Ectodermal cell (in vitro differentiated cells): ENCODE results near the gene NEMP1.

Experiments used
- H3K27ac ChIP-seq: 2 replicates; pipeline ENCODE4 v1.7.0; 2013; ENCODE audit warnings: mild to moderate bottlenecking, low read depth, low read length; ENCODE audit not compliant: insufficient read depth, poor library complexity, severe bottlenecking
- H3K27me3 ChIP-seq: 2 replicates; pipeline ENCODE4 v1.7.0; 2013; ENCODE audit warnings: mild to moderate bottlenecking, low read length; ENCODE audit not compliant: insufficient read depth, control insufficient read depth, poor library complexity, severe bottlenecking
- H3K36me3 ChIP-seq: one replicate; pipeline ENCODE4 v1.7.0; 2013; ENCODE audit warnings: low read length; ENCODE audit not compliant: control insufficient read depth, insufficient read depth
- H3K4me1 ChIP-seq: one replicate; pipeline ENCODE4 v1.7.0; 2013; ENCODE audit warnings: low read length; ENCODE audit not compliant: control insufficient read depth, insufficient read depth
- H3K4me3 ChIP-seq: 2 replicates; pipeline ENCODE4 v1.7.0; 2013; ENCODE audit warnings: low read depth, low read length, control low read depth; ENCODE audit not compliant: insufficient read depth
- H3K9me3 ChIP-seq: 2 replicates; pipeline ENCODE4 v1.7.0; 2013; ENCODE audit warnings: mild to moderate bottlenecking, low read length, moderate library complexity; ENCODE audit not compliant: control insufficient read depth
- WGBS, 2 experiments: methylation state at CpG; one replicate each; pipeline ENCODE4 v1.1.7; 2013; ENCODE audit warnings: missing lambda C conversion rate in 2 of 2; 5-methylcytosine and 5-hydroxymethylcytosine counted together

NEMP1 gene

GRCh38 chr12:57051011-57051410, 27.6 kb downstream of the NEMP1 start:
- H3K9me3 ChIP-seq, result no peaks in the 10 kb centered on the region
- no peaks in the 10 kb centered on the region for H3K36me3 ChIP-seq
- no peaks in the 10 kb centered on the region for H3K27me3 ChIP-seq
- H3K4me1 ChIP-seq, result no peaks in the 10 kb centered on the region
- 100% methylated on average over 1 of the region's 1 CpG for WGBS, 2 experiments
- H3K4me3 ChIP-seq, result no peak overlapping the region
- no peak overlapping the region for H3K27ac ChIP-seq

DNA sequence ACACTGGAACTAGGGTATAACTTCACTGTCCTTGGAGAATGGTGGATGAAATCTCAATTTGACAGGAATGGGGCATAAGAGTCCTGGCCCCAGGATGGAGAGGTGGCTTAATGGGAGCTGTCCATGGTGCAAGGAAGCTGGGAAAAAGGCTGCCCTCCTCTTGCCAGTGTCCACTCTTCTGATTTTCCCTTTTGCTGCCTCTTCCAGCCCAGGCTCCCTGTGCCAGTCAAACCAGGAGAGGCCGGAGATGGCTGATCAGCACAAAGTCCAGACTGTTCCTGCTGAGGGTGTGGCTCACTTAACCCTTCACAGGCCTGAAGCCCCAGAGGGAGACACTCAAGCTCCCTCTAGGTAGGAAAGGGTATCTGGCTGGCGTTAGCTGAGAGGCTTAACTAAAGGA, 28.7 kb downstream of the NEMP1 start, which contains the start of gene MYO1A:
Gene MYO1A (minus strand): TSS at position 240 of the 400 bp plus-strand sequence. CDS start 1,806 bp downstream, outside the sequence.
- WGBS, 2 experiments, result 62 to 70% methylated on average over 2 of the region's 2 CpGs
- Histone ChIP-seq H3K27me3 (no peaks in the 10 kb centered on the region), H3K9me3 (no peaks in the 10 kb centered on the region), H3K4me3 (no peak within 1 kb of the TSS), H3K27ac (no peak within 1 kb of the TSS), H3K36me3 (no peaks in the 10 kb centered on the region), H3K4me1 (no peaks in the 10 kb centered on the region)

DNA sequence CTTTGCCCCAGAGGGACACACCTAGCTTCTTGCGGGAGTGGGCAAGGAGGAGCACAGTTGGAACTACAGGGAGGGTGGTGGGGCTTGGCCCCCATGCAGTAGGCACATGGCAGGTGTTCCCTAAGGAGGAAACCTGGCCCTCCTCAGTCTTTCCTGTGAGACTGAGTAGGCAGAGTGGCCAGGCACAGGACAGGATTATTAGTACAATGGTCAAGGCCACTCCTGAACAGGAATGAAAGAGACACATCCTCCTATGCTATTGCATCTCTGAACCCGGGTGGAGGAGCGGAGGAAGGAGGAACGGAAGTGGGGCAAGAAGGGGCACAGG, 29.5 kb downstream of the NEMP1 start:
- Histone ChIP-seq H3K4me3 (no peak overlapping the region), H3K27ac (no peak overlapping the region), H3K36me3 (no peaks in the 10 kb centered on the region), H3K27me3 (no peaks in the 10 kb centered on the region), H3K4me1 (no peaks in the 10 kb centered on the region), H3K9me3 (no peaks in the 10 kb centered on the region)
- WGBS, 2 experiments, result 92 to 95% methylated on average over 4 of the region's 4 CpGs

DNA sequence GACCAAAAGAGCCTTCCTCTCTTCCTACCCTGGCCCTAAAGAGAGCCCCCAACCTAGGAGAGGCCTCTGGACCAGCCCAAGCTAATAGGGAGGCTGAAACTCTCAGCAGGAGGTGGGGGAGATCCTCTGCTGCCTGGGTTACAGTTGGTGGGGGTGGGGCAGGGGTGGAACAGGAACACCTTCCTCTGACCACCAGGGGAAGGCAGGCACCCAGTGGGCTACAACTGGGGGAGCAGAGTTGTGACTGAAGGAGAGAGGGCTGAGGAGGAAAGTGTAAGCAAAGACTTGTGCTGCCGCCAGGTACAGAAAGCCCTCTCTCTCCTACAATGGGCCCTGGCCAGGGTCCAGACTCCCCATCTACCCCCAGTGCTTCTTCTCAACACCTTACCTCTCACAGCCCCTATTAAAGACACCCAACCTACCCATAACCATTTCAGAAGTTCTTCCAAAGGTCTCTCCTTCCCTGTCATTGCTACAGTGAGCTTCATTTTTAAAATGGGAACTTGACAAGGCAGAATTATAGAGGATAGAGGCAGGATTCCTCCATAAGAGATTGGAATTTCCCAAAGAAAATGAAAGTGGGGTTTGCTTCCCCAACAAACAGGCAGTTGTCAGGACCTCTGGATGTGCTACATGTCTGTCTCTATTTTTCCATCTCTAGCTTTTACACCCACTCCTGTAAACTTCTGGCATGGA, 30.0 kb downstream of the NEMP1 start:
- no peaks in the 10 kb centered on the region for H3K36me3 ChIP-seq
- no peak overlapping the region for H3K27ac ChIP-seq
- H3K4me1 ChIP-seq, result no peaks in the 10 kb centered on the region
- no peaks in the 10 kb centered on the region for H3K27me3 ChIP-seq
- WGBS, 2 experiments, result 69 to 89% methylated on average over 1 of the region's 1 CpG
- no peak overlapping the region for H3K4me3 ChIP-seq
- H3K9me3 ChIP-seq, result no peaks in the 10 kb centered on the region

DNA sequence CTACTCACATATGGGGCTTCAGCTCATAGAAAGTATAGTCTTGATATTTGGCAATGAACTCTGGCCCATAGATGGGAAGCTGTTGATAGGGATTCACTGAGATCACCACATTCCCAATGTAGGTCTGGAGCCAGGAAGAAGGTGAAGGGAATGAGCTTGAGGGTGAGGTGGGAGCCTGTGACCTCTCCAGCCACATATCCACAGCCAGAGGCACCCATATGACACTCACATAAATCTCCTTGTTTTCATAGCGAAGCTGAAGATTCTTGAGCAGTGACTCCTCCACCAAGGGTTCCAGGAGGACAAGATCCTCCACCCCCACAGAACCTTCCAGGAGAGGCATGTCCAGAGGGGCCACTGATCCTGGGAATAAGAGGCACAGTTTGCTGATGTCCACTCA, 30.6 kb downstream of the NEMP1 start:
- H3K36me3 ChIP-seq, result no peaks in the 10 kb centered on the region
- H3K27ac ChIP-seq, result no peak overlapping the region
- no peak overlapping the region for H3K4me3 ChIP-seq
- no peaks in the 10 kb centered on the region for H3K9me3 ChIP-seq
- H3K4me1 ChIP-seq, result no peaks in the 10 kb centered on the region
- no peaks in the 10 kb centered on the region for H3K27me3 ChIP-seq
- 81 to 100% methylated on average over 1 of the region's 1 CpG for WGBS, 2 experiments

- H3K27me3 ChIP-seq, result no peaks in the 10 kb centered on the region
- WGBS, 2 experiments, result 91 to 94% methylated on average over 10 of the region's 10 CpGs
These were observed 31.4 kb downstream of the NEMP1 start for GRCh38 chr12:57046947-57047890.

GRCh38 chr12:57046086-57046791, 32.4 kb downstream of the NEMP1 start:
- Histone ChIP-seq H3K27ac (no peak overlapping the region), H3K36me3 (no peaks in the 10 kb centered on the region), H3K4me1 (no peaks in the 10 kb centered on the region), H3K27me3 (no peaks in the 10 kb centered on the region), H3K9me3 (no peaks in the 10 kb centered on the region), H3K4me3 (no peak overlapping the region)
- WGBS, 2 experiments, result 85 to 93% methylated on average over 6 of the region's 6 CpGs

More at GRCh38 chr12:57046947-57047890, 31.4 kb downstream of the NEMP1 start:
- Histone ChIP-seq H3K4me3 (no peak overlapping the region), H3K9me3 (no peaks in the 10 kb centered on the region), H3K4me1 (no peaks in the 10 kb centered on the region), H3K27ac (no peak overlapping the region), H3K36me3 (no peaks in the 10 kb centered on the region)

- H3K4me3 ChIP-seq, result no peak overlapping the region
- H3K27me3 ChIP-seq, result no peaks in the 10 kb centered on the region
- H3K9me3 ChIP-seq, result no peaks in the 10 kb centered on the region
- H3K27ac ChIP-seq, result no peak overlapping the region
- no peaks in the 10 kb centered on the region for H3K36me3 ChIP-seq
- no peaks in the 10 kb centered on the region for H3K4me1 ChIP-seq
- 88 to 90% methylated on average over 3 of the region's 3 CpGs for WGBS, 2 experiments
These were observed 33.7 kb downstream of the NEMP1 start for GRCh38 chr12:57044889-57045288.

DNA sequence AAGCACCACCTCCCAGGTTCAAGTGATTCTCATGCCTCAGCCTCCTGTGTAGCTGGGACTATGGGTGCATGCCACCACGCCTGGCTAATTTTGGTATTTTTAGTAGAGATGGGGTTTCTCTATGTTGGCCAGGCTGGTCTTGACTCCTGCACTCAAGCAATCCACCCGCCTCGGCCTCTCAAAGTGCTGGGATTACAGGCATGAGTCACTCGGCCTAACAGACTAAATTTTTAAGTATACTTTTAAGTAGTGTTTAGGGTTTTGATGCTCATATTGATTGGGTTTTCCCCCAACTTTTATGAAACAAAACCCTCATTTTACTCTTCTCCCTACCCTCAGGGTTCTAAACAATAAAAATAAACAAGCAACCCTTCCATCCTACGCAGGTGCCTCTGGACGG, 34.1 kb downstream of the NEMP1 start:
- H3K4me1 ChIP-seq, result no peaks in the 10 kb centered on the region
- no peak overlapping the region for H3K4me3 ChIP-seq
- WGBS, 2 experiments, result 93 to 96% methylated on average over 5 to 6 of the region's 6 CpGs
- no peaks in the 10 kb centered on the region for H3K36me3 ChIP-seq
- H3K27ac ChIP-seq, result no peak overlapping the region
- H3K27me3 ChIP-seq, result no peaks in the 10 kb centered on the region
- H3K9me3 ChIP-seq, result no peaks in the 10 kb centered on the region

- Histone ChIP-seq H3K4me1 (no peaks in the 10 kb centered on the region), H3K36me3 (no peaks in the 10 kb centered on the region), H3K9me3 (no peaks in the 10 kb centered on the region), H3K27me3 (no peaks in the 10 kb centered on the region), H3K27ac (no peak overlapping the region), H3K4me3 (no peak overlapping the region)
- 93 to 99% methylated on average over 2 of the region's 2 CpGs for WGBS, 2 experiments
These were observed 35.9 kb downstream of the NEMP1 start for GRCh38 chr12:57042695-57043094.
